HG03457 (cell line): ENCODE measurements around the gene CALHM2.
"Not testable (repeated sequence)": the region's sequence is repeated elsewhere in the genome, so short reads cannot be mapped to it uniquely, and the experiment has no call there.

ENCODE experiments used
- ATAC-seq: cut with Tn5 transposase; IDR thresholded peaks from one replicate; pipeline ENCODE4 v1.9.1; 2021; ENCODE audit warnings: moderate number of reproducible peaks; ENCODE audit not compliant: unreplicated experiment

Gene CALHM2

GRCh38 chr10:103451831-103452505, at the start of gene CALHM2:
Gene CALHM2 (minus strand): TSS chr10:103452370. CDS start chr10:103449941, 2,429 bp downstream.
- ATAC-seq, result no peak

DNA sequence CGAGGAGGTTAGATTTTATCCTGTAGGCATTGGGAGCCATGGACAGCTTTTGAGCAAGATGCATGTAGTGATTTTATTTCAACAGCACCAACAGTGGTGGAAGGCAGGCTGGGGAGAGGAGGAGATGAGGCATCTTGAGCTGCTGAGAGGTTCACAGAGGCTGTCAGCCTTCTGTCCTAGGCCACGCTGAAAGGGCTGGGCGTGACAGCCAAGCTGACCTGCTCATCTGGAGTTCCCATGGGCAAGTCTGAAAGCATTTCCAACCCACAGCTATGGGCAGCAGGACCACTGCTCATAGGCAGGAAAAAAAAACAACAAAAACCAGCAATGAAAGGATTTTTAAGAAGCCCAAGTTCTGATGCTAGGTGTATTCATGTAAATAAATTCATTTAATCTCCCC, 49.0 kb upstream of the CALHM2 start:
- ATAC-seq, result no peak

GRCh38 chr10:103500481-103500880, 48.3 kb upstream of the CALHM2 start:
- no peak for ATAC-seq

DNA sequence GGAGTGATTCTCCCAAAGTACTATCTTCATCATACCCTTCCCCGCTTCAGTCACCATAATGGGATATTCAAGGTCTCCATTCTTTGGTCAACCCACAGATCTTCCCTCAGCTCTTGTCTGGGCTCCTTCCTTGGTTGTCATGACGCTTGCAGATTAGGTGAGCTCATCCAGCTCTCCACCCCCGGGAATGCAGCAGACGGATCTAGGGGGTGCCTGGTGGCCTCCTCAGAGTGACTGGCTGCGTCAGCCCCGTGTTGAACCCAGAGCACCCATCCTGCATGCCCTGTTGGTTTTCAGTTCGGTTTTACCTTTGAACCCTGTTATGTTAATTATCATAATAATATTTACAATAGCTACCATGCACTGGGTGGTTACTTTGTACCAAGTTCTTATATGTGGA, 47.7 kb upstream of the CALHM2 start:
- ATAC-seq, result no peak

- ATAC-seq, result no peak
These were observed 46.9 kb upstream of the CALHM2 start for GRCh38 chr10:103498936-103499638.

DNA sequence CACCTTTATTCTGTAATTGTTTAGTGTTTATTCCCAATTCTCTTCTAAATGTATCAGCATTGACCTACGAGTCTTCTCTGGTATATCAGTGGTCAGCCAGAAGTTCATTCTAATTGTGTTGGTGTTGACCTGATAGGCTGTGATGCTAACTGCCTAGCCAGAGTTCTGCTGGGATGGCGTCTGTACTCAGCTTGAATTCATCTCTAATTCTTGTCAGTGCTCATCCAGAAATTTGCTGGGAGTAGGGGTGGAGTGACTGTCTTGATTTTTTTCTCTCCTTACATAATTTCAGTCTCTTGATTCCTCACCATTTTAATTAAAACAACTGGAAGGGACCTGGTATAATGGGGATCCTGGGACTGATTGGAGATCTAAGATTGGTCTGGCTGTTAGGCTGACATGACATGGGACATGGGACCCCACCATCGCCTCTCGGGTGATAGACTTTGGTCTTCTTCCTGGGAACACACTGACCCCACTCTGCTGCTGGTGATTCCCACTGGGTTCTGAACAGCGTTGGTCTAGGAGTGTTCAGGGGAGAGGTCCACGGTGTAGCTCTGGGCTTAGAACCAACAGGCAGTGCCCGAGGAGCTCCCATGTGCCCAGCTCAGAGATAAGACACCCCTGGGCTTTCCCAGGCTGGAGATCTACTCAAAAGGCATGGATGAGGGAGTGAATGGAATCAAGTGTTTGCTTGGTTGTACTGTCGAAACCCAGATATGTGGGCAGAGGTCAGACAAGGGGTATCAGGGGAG, 45.2 kb upstream of the CALHM2 start:
- ATAC-seq, result no peak

GRCh38 chr10:103495321-103495720, 43.2 kb upstream of the CALHM2 start:
- no peak for ATAC-seq

- ATAC-seq, result no peak
These were observed 42.0 kb upstream of the CALHM2 start for GRCh38 chr10:103493916-103494877.

GRCh38 chr10:103493362-103493915, 41.3 kb upstream of the CALHM2 start, which contains the start of gene NEURL1:
Gene NEURL1 (plus strand): TSS chr10:103493705. CDS start chr10:103494388, 683 bp downstream.
- no peak for ATAC-seq

DNA sequence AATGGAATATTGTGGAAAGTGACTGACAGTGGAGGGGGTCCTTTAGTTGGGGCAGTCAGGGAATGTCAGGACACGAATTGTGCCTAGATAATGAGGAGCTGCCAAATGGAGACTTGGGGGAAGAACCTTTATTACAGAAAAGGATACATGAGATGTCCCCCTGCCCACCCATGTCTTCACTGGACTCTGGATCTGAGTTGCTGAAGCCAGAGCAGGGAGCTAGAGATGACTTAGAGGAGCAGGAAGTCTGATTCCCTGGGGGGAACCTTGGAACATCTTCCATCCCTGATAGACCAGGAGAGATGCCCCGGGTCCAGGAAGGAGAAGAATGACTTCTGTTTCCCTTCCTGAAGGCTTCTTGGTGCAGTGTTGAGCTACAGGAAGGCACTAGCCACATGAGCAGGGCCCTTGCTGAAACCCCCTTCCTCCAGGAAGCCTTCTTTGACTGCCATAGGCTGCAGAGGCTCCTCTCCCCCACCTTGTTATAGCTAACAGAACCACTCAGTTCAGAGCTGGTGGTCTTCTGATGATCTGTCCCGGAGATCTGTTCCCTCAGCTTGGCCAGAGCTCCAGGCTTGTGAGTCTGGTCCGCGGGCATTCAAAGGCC, 40.6 kb upstream of the CALHM2 start:
- no peak for ATAC-seq

DNA sequence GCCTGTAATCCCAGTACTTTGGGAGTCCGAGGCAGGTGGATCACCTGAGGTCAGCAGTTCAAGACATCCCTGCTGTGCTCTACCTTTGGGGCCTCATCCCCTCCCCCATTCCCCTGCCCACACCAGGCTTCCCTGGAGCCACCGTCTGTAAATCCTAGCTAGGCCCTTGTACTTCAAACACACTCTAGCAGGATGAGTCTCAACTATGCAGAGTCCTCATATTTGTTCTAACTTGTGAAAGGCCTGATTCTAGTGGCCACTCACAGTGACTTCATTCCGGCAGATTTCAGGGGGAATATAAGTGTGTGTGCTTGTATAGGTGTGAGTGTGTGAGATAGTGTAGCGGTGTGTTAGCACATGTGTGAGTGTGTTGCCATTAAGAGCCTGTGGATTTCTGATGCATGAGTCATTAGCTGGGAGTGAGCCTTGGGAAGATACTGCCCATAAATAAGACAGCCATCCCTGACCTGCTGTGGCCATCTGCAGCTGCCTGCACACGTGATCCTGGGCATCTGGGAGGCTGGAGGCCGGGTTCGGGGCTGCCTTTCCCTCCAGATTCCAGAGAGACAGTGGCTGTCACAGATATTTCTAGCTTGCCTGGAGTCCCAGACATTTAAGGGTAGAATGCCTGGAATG, 39.7 kb upstream of the CALHM2 start:
- ATAC-seq, result no peak

- ATAC-seq, result no peak
These were observed 38.8 kb upstream of the CALHM2 start for GRCh38 chr10:103490986-103491314.

DNA sequence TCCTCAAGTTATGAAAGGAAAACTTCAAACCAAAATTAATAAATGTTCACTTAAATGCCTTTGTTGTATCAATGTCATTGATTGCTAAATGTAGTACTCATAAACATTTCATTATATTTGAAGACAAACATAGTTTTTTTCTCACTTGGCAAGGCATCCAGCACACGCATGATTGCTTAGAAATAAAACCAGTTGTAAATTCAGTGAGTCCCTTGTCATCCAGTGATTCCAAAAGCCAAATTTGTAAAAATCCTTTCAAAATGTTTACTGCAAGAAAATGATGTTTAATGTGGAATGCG, 35.2 kb upstream of the CALHM2 start:
- ATAC-seq, result no peak

DNA sequence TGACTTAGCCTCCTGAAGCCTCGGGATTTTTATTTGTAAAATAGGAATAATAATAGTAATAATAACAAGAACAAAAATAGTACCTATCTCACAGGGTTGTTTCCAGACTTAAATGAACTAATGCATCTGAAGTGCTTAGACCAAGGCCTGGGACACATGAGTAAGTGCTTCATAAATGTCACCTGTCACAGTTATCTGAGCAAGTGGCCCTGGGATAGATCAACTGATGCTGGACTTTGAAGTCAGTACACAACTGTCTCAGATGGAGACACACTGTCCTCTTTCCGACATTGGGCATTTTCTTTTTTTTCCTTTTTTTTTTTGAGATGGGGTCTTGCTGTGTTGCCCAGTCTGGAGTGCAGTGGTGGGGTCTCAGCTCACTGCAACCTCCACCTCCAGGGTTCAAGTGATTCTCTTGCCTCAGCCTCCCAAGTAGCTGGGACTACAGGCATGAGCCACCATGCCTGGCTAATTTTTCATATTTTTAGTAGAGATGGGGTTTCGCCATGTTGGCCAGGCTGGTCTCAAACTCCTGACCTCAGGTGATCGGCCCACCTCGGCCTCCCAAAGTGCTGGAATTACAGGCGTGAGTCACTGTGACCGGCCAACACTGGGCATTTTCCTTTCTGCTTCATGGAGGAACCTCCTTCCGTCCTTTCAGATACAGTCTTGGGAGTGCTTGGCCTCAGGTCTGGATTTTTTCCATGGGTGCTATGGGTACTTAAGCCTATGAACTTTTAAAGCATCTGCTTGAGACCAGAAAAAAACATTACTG, 34.7 kb upstream of the CALHM2 start:
- not testable (repeated sequence) for ATAC-seq

- ATAC-seq, result no peak
These were observed 29.9 kb upstream of the CALHM2 start for GRCh38 chr10:103481974-103482531.

DNA sequence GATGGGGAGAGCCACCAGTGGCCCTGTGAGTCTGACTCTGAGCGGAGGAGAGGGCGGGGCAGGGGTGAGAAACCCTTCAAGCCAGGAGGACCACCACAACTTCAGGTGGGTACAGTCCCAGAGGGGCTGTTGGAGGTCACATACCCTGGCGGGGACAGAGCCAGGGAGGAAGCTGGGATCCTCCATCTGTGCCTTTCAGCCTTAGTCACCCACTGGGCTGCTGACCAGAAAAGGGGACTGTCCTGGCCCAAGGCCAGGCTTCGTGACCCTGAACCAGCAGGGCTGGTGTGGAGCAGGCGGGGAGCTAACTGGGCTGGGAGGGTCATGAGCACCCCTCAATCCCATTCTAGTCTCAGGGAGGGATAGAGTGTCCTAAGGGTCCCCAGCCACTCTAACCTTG, 28.4 kb upstream of the CALHM2 start:
- no peak for ATAC-seq

- ATAC-seq, result no peak
These were observed 27.0 kb upstream of the CALHM2 start, which contains the start of gene CALHM3 for GRCh38 chr10:103479135-103479534. Gene CALHM3 (minus strand): TSS chr10:103479240. CDS start chr10:103479032, 208 bp downstream.

GRCh38 chr10:103478671-103479070, 26.5 kb upstream of the CALHM2 start:
- ATAC-seq, result no peak
